Motor neuron (in vitro differentiated cells): ENCODE measurements around the gene SCD. TPM values are rescaled to one million over a fixed set of nuclear protein-coding genes. Genes with fewer than 3 reads are reported as not detected.
A peak's percentile ranks its signal among the peaks of the same experiment; 100 is the strongest.

Experiments used
- ATAC-seq, 8 experiments: fragments of 200-7000 bp; cut with Tn5 transposase; replicated peaks in 6 of 8; 2 replicates each; pipeline ENCODE4 v1.8.0; 2021; ENCODE audit warnings: mild to moderate bottlenecking in 8 of 8, moderate library complexity in 8 of 8
- H3K27ac ChIP-seq, 2 donors: fragments of 250-450 bp; sonication (Bioruptor Pico); 2 replicates each; pipeline ENCODE4 v1.9.0; 2021; ENCODE audit warnings: antibody characterized with exemption in 2 of 2, mild to moderate bottlenecking in 2 of 2, moderate library complexity in 1 of 2
- H3K4me1 ChIP-seq, 2 donors: fragments of 250-450 bp; sonication (Bioruptor Pico); replicated peaks in 1 of 2; 2 replicates each; pipeline ENCODE4 v1.6.1; 2021; ENCODE audit warnings: antibody characterized with exemption in 2 of 2, mild to moderate bottlenecking in 2 of 2, moderate library complexity in 1 of 2
- H3K4me3 ChIP-seq, 5 donors: fragments of 250-450 bp; sonication (Bioruptor Pico); 2 replicates each; pipeline ENCODE4 v1.9.0; 2021; ENCODE audit warnings: antibody characterized with exemption in 5 of 5, mild to moderate bottlenecking in 5 of 5, moderate library complexity in 4 of 5
- WGBS, 10 experiments: fragments of 450-650 bp; shearing (Covaris generic); methylation state at CpG; one replicate each; pipeline ENCODE4 v1.0.0; 2022; 5-methylcytosine and 5-hydroxymethylcytosine counted together
- in situ Hi-C, 9 experiments: fragments of 400-800 bp; cut with MboI; loops; one replicate each; pipeline ENCODE4 v1.15.0; 2021; ENCODE audit warnings: low sequenced_read_pairs in 9 of 9, low pct_unique_long_range_greater_than_20kb in 2 of 9; ENCODE audit not compliant: unreplicated experiment in 9 of 9
- total RNA-seq, 8 experiments: library from RNA; unstranded; fragments of 300-600 nt; gene quantifications; 2 replicates each; pipeline versions ENCODE4 v1.2.3 to v1.2.4, GENCODE V29; 2022

The SCD gene
- total RNA-seq, 8 experiments from 2014 or later: 100 to 535 (median 198) TPM

DNA sequence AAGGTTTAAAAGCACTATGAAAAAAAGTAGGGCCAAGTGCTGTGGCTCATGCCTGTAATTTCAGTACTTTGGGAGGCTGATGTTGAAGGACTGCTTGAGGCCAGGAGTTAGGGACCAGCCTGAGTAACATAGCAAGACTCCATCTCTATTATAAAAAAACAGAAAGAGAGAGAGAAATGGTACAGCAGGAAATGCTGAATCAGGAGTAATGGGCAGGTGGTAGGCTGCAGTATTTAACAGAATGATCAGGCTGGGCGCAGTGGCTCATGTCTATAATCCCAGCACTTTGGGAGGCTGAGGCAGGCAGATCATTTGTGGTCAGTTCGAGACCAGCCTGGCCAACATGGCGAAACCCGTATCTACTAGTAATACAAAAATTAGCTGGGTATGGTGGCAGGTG, 49.6 kb downstream of the SCD start:
- no peak overlapping the region for H3K4me3 ChIP-seq
- no peaks in the 10 kb centered on the region for H3K4me1 ChIP-seq
- no peak for ATAC-seq
- H3K27ac ChIP-seq: no peak overlapping the region
- in situ Hi-C loops: no loop called here
- 82 to 100% (median 94%) methylated on average over 1 to 4 of the region's 4 CpGs; no CpG with 5 or more reads in 3 of the 10 experiments for WGBS, 10 experiments

DNA sequence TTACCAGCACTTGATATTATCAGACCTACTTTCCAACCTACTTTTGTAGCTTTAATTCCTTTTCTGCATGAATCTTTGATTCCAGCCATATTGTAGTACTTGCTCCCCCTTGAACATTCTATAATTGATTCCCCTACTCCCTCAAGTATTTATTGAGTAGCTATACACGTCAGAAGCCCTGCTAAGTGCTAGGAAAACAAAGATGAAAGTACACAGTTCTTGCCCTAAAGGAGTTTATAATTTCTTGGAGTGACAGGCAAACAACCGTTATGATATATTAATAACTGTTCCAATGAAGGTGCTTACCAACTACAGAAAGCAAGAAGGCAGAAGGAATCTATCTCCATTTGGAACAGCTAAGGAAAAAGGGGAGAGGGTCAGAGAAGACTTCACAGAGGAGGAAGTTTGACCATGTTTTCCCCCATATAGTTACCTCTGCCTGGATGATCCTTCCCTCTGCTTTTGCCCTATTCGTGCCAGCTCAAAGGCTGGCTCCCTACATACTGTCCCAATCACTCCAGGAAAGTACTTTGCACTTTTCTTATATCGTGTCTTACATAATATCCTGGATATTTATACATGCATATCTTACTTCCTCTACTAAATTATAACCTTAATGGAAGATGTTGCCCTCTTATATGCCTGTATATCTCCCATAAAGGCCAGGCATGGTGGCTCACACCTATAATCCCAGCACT, 54.7 kb downstream of the SCD start:
- no peak for ATAC-seq
- Histone ChIP-seq H3K4me1 (no peaks in the 10 kb centered on the region), H3K4me3 (no peak overlapping the region), H3K27ac (no peak overlapping the region)
- 30 to 94% (median 54%) methylated on average over 1 to 4 of the region's 4 CpGs; no CpG with 5 or more reads in 1 of the 10 experiments for WGBS, 10 experiments
- in situ Hi-C loops: no loop called here

DNA sequence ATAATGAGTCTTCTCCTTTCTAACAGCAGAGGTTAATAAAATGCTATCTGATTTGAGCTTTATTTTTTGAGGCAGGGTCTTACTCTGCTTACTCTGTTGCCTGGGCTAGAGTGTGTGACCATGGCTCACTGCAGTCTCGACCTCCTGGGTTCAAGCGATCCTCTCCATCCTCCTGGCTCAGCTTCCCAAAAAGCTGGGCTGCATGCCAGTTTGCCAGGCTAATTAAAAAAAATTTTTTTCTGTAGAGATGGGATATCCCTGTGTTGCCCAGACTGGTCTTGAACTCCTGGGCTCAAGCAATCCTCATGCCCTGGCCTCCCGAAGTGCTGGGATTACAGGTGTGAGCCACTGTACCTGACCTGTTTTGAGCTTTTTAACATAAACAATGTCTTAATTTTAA, 56.7 kb downstream of the SCD start:
- no peak for ATAC-seq
- no peaks in the 10 kb centered on the region for H3K4me1 ChIP-seq
- 43 to 94% (median 88%) methylated on average over 1 to 3 of the region's 3 CpGs; no CpG with 5 or more reads in 4 of the 10 experiments for WGBS, 10 experiments
- H3K4me3 ChIP-seq: no peak overlapping the region
- no peak overlapping the region for H3K27ac ChIP-seq
- in situ Hi-C loops: no loop called here

DNA sequence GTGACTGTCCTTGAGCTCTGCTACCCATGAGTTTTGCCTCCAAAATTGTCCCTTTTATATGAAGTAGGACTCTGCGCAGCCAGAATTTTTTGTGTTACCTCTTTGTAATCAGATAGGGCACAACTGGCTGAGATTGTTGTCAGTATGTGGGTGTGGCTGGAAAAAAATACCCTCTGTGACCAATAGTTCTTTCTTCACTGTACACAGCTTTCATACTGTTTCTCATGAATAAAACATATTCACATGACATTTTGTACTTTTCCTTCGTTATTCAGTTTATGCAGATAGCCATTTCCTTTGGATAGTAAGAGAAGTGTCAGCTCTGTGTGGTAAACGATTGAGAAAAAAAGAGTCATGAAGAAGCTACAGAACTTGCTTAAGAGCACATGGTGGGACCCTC, 66.1 kb downstream of the SCD start:
- in situ Hi-C loops: no loop called here

More for the DNA sequence above, 66.1 kb downstream of the SCD start:
- Histone ChIP-seq H3K4me1 (no peaks in the 10 kb centered on the region), H3K27ac (no peak overlapping the region), H3K4me3 (no peak overlapping the region)
- peak in 7 of 8 experiments; percentile 17 to 99 (median 79) for ATAC-seq
- WGBS, 10 experiments: 0 to 79% (median 64%) methylated on average over 1 to 3 of the region's 3 CpGs

Other genes with a start within 250 kb of the SCD start
- 10 to 100 TPM in 6 of 8 experiments, 1 to 10 TPM in 2; 6.7 to 27.9 (median 18.3) TPM for gene ERLIN1, start 161.2 kb upstream of the SCD start, total RNA-seq
- 10 to 100 TPM in 7 of 8 experiments, 1 to 10 TPM in 1; 9.4 to 22.5 (median 15.3) TPM for gene CHUK, start 117.6 kb upstream of the SCD start, total RNA-seq
- gene CWF19L1, start 79.6 kb upstream of the SCD start, total RNA-seq: 10 to 100 TPM; 17.8 to 30.8 (median 21.4) TPM
- gene BLOC1S2, start 60.6 kb upstream of the SCD start, total RNA-seq: 100 to 1,000 TPM in 1 of 8 experiments, 10 to 100 TPM in 7; 30.5 to 120 (median 66.8) TPM
- under 1 TPM in 5 of 8 experiments, not detected in 3; 0.24 to 0.36 (median 0.29) TPM for gene PKD2L1, start 17.0 kb upstream of the SCD start, total RNA-seq
- 1 to 10 TPM in 1 of 8 experiments, under 1 TPM in 5, not detected in 2; 0.16 to 1.4 (median 0.32) TPM for gene WNT8B, start 115.8 kb downstream of the SCD start, total RNA-seq
- 10 to 100 TPM in 2 of 8 experiments, 1 to 10 TPM in 6; 3.0 to 24.0 (median 6.4) TPM for gene SEC31B, start 172.6 kb downstream of the SCD start, total RNA-seq
- gene NDUFB8, start 182.6 kb downstream of the SCD start, total RNA-seq: 100 to 1,000 TPM; 247 to 398 (median 294) TPM
- gene HIF1AN, start 188.7 kb downstream of the SCD start, total RNA-seq: 10 to 100 TPM in 5 of 8 experiments, 1 to 10 TPM in 3; 7.3 to 23.6 (median 11.9) TPM